ENCODE results near the gene LYZ. TPM values are rescaled to one million over a fixed set of nuclear protein-coding genes. Genes with fewer than 3 reads are reported as not detected.
A peak's percentile ranks its signal among the peaks of the same experiment; 100 is the strongest.

LYZ gene
- polyA plus RNA-seq, 3 donors = 10,434 to 46,644 (median 13,865) TPM

- peak overlapping the region; percentile 84 to 93 for H3K4me3 Mint-ChIP-seq
- Histone ChIP-seq H3K79me2 (ENCODE audit: insufficient read depth, low read length) (peaks cover 97% of the 10 kb centered on the region), H3K27ac (ENCODE audit: low read depth in 1 of 2, low read length in 2 of 2) (peak overlapping the region; percentile 89 to 98), H2AFZ (ENCODE audit: insufficient read depth, low read depth, low read length, poor library complexity, severe bottlenecking) (peak overlapping the region; percentile 77), H3K4me2 (replicated peaks; ENCODE audit: extremely low read depth, low read length, poor library complexity, severe bottlenecking) (peak overlapping the region; percentile 95), H3K27me3 (ENCODE audit: control insufficient read depth in 2 of 2, insufficient read depth in 2 of 2, low read length in 2 of 2) (no peaks in the 10 kb centered on the region), H4K20me1 (ENCODE audit: insufficient read depth, low read length) (no peaks in the 10 kb centered on the region), H3K4me3 (replicated peaks in 1 of 3; ENCODE audit: low read depth in 2 of 3, low read length in 3 of 3) (peak overlapping the region; percentile 65 to 98 (median 93)), H3K9me3 (replicated peaks in 1 of 2; ENCODE audit: control insufficient read depth in 1 of 2, insufficient read depth in 1 of 2, low read length in 2 of 2) (no peaks in the 10 kb centered on the region), H3K36me3 (replicated peaks in 1 of 2; ENCODE audit: control insufficient read depth in 1 of 2, insufficient read depth in 2 of 2, low read length in 2 of 2) (no peaks in the 10 kb centered on the region), H3K4me1 (ENCODE audit: control insufficient read depth in 1 of 2, insufficient read depth in 2 of 2, low read length in 2 of 2) (peaks cover 75 to 93% of the 10 kb centered on the region in 2 donors), H3K9ac (ENCODE audit: insufficient read depth, low read length, poor library complexity, severe bottlenecking) (peak overlapping the region; percentile 84)
- WGBS (ENCODE audit: insufficient coverage) = 15% methylated on average over 5 of the region's 7 CpGs
- H3K36me3 Mint-ChIP-seq = peaks cover 0 to 2% of the 10 kb centered on the region in 2 donors
- no peaks in the 10 kb centered on the region for H3K9me3 Mint-ChIP-seq
- peaks cover 74% of the 10 kb centered on the region for H3K4me1 Mint-ChIP-seq
- no peak for TF ChIP-seq CTCF (IDR thresholded peaks at IDR 0.05)
- intact Hi-C loops (cut with micrococcal nuclease) = no loop called here
- H3K27ac Mint-ChIP-seq = peak overlapping the region; percentile 92 to 99 (median 98)
- peak in 2 of 3 donors; percentile 76 to 77 for DNase-seq
- no peaks in the 10 kb centered on the region for H3K27me3 Mint-ChIP-seq (ENCODE audit: low read depth in 3 of 3)
Measured at GRCh38 chr12:69331519-69331908, 16.7 kb upstream of the LYZ start.

DNA sequence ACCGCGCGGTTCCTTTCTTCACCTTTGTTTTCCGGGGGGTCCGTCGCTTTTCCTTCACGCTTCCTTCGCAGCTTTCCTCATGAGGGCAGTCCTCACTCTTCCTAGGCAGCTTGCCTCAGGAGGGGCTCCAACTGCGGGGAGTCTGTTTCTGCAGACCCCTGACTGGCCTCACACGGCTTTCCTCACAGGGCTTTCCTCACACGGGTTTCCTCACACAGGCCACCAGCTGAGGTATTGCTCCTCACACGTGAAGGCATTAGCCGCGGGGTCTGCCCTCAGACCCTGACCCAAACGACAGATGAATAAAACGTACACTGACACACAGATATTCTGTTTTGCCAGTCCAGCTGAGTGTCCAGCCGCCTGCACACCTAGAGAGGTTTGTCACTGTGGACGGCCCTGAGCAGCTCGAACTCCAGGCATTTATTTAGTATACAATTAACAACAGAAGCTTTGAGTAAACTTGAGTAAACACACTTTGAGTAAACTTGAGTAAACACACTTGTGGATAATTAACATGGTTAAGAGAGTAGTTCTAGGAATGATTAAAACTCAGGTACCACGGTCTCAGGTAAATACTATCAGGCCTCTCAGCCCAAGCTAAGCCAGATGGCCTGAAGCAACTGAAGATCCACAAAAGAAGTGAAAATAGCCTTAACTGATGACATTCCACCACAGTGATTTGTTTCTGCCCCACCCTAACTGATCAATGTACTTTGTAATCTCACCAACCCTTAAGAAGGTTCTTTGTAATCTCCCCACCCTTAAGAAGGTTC is 16.1 kb upstream of the LYZ start:
- no peaks in the 10 kb centered on the region for H3K9me3 Mint-ChIP-seq
- TF ChIP-seq CTCF (IDR thresholded peaks at IDR 0.05) = no peak
- H3K27me3 Mint-ChIP-seq (ENCODE audit: low read depth in 3 of 3) = no peaks in the 10 kb centered on the region
- intact Hi-C loops (cut with micrococcal nuclease) = no loop called here
- peak overlapping the region; percentile 95 for H3K4me2 ChIP-seq (replicated peaks; ENCODE audit: extremely low read depth, low read length, poor library complexity, severe bottlenecking)
- H3K4me1 Mint-ChIP-seq = peaks cover 78% of the 10 kb centered on the region
- peak overlapping the region; percentile 65 to 98 (median 93) for H3K4me3 ChIP-seq (replicated peaks in 1 of 3; ENCODE audit: low read depth in 2 of 3, low read length in 3 of 3)
- no peaks in the 10 kb centered on the region for H3K36me3 ChIP-seq (replicated peaks in 1 of 2; ENCODE audit: control insufficient read depth in 1 of 2, insufficient read depth in 2 of 2, low read length in 2 of 2)
- peak overlapping the region; percentile 84 for H3K9ac ChIP-seq (ENCODE audit: insufficient read depth, low read length, poor library complexity, severe bottlenecking)
- H3K27ac ChIP-seq (ENCODE audit: low read depth in 1 of 2, low read length in 2 of 2) = peak overlapping the region; percentile 89 to 98
- WGBS (ENCODE audit: insufficient coverage) = 20% methylated on average over 17 of the region's 20 CpGs
- peak overlapping the region; percentile 84 to 93 for H3K4me3 Mint-ChIP-seq
- H3K9me3 ChIP-seq (replicated peaks in 1 of 2; ENCODE audit: control insufficient read depth in 1 of 2, insufficient read depth in 1 of 2, low read length in 2 of 2) = no peaks in the 10 kb centered on the region
- no peaks in the 10 kb centered on the region for H4K20me1 ChIP-seq (ENCODE audit: insufficient read depth, low read length)
- H3K79me2 ChIP-seq (ENCODE audit: insufficient read depth, low read length) = peaks cover 97% of the 10 kb centered on the region
- H3K4me1 ChIP-seq (ENCODE audit: control insufficient read depth in 1 of 2, insufficient read depth in 2 of 2, low read length in 2 of 2) = peaks cover 81 to 99% of the 10 kb centered on the region in 2 donors
- no peaks in the 10 kb centered on the region for H3K27me3 ChIP-seq (ENCODE audit: control insufficient read depth in 2 of 2, insufficient read depth in 2 of 2, low read length in 2 of 2)
- H3K36me3 Mint-ChIP-seq = no peaks in the 10 kb centered on the region
- DNase-seq = no peak
- H2AFZ ChIP-seq (ENCODE audit: insufficient read depth, low read depth, low read length, poor library complexity, severe bottlenecking) = peak overlapping the region; percentile 77
- peak overlapping the region; percentile 92 to 99 (median 98) for H3K27ac Mint-ChIP-seq

Measured in CD14-positive monocyte (primary cell).